Nephron progenitor cell (in vitro differentiated cells): ENCODE measurements around the gene COX6B2.

ENCODE experiments used
- DNase-seq: peaks from one replicate; pipeline ENCODE4 v3.0.0; 2021
- H3K27ac Mint-ChIP-seq: 2 replicates; pipeline ENCODE4 v1.8.0; 2021; ENCODE audit warnings: mild to moderate bottlenecking, moderate library complexity, mixed read lengths
- H3K27me3 Mint-ChIP-seq: 2 replicates; pipeline ENCODE4 v1.8.0; 2021; ENCODE audit warnings: mild to moderate bottlenecking, low read depth, mixed read lengths; ENCODE audit not compliant: poor library complexity
- H3K36me3 Mint-ChIP-seq: 2 replicates; pipeline ENCODE4 v1.8.0; 2021; ENCODE audit warnings: low read depth, mixed read lengths
- H3K4me1 Mint-ChIP-seq: 2 replicates; pipeline ENCODE4 v1.8.0; 2021; ENCODE audit warnings: mixed read lengths
- H3K4me3 Mint-ChIP-seq: 2 replicates; pipeline ENCODE4 v1.8.0; 2021; ENCODE audit warnings: mild to moderate bottlenecking, moderate library complexity, mixed read lengths
- H3K9me3 Mint-ChIP-seq: 2 replicates; pipeline ENCODE4 v1.8.0; 2021; ENCODE audit warnings: mild to moderate bottlenecking, moderate library complexity, mixed read lengths
- TF ChIP-seq, protein P1 (sequence below): fragments of 200-600 bp; sonication (generic); IDR thresholded peaks from 2 replicates; pipeline ENCODE4 v1.5.0; 2021; ENCODE audit warnings: antibody characterized with exemption

Gene COX6B2

DNA sequence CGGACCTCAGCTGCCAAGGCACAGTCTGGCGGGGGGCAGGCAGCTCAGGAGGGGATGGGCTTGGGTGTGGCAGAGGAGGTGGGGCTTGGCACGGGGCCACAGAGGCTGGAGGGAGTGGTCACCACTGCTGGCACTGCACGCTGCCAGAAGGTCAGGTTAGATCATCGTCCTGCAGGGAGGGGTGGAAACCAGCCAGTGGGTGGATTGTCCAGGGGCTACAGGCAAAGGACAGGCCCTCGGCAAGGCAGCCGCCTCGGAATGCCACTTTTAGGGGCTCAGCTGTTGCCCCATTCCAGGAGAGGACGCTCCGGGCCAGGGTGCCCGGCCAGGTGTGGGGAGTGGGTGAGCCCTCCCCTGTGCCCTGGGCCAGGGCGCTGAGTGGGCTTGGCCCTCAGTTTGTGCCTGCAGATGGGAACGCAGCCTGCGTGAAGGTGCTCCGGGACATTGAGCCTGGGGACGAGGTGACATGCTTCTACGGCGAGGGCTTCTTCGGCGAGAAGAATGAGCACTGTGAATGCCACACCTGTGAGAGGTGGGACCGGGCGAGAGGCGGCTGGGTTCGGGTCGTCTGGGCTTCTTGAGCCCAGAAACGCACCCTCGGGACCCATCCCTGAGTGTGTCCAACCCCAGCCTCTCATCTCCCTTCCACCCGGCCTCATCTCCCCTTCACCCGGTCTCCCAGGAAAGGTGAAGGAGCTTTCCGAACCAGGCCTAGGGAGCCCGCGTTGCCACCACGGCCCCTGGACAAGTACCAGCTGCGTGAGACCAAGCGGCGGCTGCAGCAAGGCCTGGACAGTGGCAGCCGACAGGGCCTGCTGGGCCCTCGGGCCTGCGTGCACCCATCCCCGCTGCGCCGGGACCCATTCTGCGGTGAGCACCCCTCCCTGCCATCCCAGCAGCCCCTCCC lies 8.4 kb downstream of the COX6B2 start:
- Mint-ChIP-seq H3K27ac (no peak overlapping the region), H3K27me3 (peaks cover 6% of the 10 kb centered on the region), H3K9me3 (no peaks in the 10 kb centered on the region), H3K36me3 (peaks cover 29% of the 10 kb centered on the region), H3K4me1 (peaks cover 50% of the 10 kb centered on the region), H3K4me3 (no peak overlapping the region)
- TF ChIP-seq, protein P1, sequence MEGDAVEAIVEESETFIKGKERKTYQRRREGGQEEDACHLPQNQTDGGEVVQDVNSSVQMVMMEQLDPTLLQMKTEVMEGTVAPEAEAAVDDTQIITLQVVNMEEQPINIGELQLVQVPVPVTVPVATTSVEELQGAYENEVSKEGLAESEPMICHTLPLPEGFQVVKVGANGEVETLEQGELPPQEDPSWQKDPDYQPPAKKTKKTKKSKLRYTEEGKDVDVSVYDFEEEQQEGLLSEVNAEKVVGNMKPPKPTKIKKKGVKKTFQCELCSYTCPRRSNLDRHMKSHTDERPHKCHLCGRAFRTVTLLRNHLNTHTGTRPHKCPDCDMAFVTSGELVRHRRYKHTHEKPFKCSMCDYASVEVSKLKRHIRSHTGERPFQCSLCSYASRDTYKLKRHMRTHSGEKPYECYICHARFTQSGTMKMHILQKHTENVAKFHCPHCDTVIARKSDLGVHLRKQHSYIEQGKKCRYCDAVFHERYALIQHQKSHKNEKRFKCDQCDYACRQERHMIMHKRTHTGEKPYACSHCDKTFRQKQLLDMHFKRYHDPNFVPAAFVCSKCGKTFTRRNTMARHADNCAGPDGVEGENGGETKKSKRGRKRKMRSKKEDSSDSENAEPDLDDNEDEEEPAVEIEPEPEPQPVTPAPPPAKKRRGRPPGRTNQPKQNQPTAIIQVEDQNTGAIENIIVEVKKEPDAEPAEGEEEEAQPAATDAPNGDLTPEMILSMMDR = no peak
- DNase-seq = no peak

DNA sequence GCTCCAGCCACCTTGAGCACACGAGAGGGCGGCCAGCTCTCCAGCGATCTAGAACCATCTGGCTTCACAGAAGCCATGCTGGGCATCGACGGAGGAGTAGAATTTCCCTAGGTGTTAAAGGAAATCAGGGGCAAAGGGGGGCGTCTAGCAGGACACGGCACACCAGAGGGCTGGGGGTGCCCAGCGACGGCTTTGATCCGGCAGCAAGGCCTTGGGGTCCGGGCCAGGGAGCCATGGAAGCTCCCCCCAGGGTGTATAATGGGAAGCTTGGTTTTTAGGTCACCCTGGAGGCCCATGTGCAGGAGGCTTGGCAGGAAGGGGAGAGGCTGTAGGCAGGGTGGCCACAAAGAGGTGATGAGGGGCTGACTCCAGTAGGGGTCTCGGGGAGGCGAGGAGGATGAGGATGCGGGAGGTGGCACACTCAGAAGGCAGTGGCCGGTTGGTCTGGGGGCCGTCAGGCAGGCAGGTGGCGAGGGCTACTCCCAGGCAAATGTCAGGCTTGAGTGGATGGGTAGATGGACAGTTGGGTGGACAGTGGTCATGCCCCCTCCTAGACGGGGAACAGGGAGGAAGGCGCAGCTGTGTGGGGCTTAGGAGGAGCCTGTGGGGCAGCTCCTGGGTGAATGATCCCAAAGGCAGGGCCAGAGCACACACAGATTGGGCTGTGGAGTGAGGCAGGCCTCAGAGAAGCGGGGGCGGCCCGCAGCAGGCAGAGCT lies 9.3 kb downstream of the COX6B2 start:
- DNase-seq = no peak
- H3K27me3 Mint-ChIP-seq = no peaks in the 10 kb centered on the region
- peaks cover 46% of the 10 kb centered on the region for H3K4me1 Mint-ChIP-seq
- TF ChIP-seq, protein P1 = no peak
- H3K9me3 Mint-ChIP-seq = no peaks in the 10 kb centered on the region
- H3K36me3 Mint-ChIP-seq = peaks cover 29% of the 10 kb centered on the region
- H3K4me3 Mint-ChIP-seq = no peak overlapping the region
- peak overlapping the region; percentile 34 for H3K27ac Mint-ChIP-seq

DNA sequence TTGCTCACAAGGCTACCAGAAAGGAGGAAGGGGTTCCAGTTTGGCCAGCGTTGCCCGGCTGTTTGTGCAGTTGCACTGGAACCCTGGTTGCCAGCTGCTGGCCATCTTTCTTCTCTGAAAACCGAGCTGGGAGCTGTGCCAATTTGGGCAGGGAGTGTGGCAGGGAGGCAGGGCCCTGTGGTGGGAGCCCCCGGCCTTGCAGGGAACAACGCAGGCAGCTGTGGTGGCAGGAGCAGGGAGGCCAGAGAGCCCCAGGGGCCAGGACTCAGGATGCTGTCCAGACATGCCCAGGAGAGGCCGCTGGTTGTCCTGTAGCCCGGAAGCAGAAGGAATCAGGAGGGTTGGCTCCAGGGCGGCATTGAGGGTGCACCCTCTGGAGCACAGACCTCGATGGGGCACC lies 10.1 kb downstream of the COX6B2 start:
- TF ChIP-seq, protein P1 = no peak

DNA sequence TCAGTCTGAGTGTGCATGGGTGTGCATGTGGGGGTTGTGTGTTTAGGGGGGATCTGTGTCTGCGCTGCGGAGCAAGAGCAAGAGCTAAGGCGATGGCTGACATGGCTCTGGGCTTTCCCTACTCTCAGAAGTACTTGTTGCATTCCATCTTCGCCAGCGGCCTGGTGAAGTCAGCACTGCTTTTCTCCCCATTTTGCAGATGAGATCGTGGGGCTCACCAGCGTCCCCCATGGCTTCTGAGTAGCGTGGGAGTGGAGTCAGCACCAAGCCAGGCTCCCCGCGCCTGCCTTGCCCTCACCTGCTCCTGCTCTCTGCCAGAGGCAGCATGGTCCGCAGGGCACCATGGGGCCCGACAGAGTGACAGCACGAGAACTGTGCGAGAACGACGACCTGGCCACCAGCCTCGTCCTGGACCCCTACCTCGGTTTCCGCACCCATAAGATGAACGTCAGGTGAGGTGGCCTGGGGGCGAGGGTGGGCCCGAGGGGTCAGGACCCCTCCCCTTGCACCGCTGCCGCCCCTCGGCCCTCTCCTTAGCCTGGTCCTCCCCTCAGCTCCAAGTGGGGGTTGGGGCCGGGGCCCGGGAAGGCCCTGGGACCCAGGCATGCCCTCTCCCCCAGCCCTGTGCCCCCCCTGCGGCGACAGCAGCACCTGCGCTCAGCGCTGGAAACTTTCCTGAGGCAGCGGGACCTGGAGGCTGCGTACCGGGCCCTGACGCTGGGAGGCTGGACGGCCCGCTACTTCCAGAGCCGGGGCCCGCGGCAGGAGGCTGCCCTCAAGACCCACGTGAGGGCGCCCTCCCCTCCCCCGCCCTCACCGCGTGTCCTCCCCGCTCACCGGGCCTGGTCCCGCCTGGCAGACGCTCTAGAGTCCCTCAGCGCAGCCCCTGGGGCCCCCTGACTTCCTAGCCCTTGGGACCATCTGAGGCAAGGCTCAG lies 12.7 kb downstream of the COX6B2 start:
- H3K4me3 Mint-ChIP-seq = peak overlapping the region; percentile 96
- no peak overlapping the region for H3K27ac Mint-ChIP-seq
- TF ChIP-seq, protein P1 = no peak
- no peaks in the 10 kb centered on the region for H3K9me3 Mint-ChIP-seq
- H3K36me3 Mint-ChIP-seq = peaks cover 29% of the 10 kb centered on the region
- no peak for DNase-seq
- peaks cover 34% of the 10 kb centered on the region for H3K4me1 Mint-ChIP-seq
- peaks cover 8% of the 10 kb centered on the region for H3K27me3 Mint-ChIP-seq

More for the DNA sequence above, 10.1 kb downstream of the COX6B2 start:
- no peaks in the 10 kb centered on the region for H3K9me3 Mint-ChIP-seq
- no peak for DNase-seq
- no peak overlapping the region for H3K4me3 Mint-ChIP-seq
- peaks cover 44% of the 10 kb centered on the region for H3K4me1 Mint-ChIP-seq
- H3K36me3 Mint-ChIP-seq = peaks cover 29% of the 10 kb centered on the region
- H3K27me3 Mint-ChIP-seq = no peaks in the 10 kb centered on the region
- no peak overlapping the region for H3K27ac Mint-ChIP-seq

DNA sequence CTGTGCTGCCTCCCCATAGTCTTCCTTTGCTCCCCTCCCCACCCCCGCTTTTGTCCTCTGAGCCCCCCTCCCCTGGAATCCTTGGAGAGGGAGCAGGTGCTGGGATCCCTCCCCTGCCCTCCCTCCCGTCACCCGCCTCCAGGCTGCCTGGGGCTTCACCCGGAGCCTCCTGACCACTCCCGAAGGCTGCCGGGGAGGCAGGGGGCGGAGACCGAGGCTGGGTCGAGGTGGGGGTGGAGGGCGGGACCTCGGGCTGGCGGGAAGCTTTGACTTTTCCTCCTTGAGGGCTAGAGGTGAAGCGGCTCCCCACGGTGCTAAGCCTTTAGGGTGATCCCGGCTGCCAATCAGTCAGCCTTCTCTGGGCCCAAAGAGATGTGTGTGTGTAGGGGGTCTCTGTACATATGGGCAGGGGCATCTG lies 13.3 kb downstream of the COX6B2 start:
- no peak overlapping the region for H3K27ac Mint-ChIP-seq
- peak; percentile 83 for DNase-seq
- peaks cover 29% of the 10 kb centered on the region for H3K36me3 Mint-ChIP-seq
- peak overlapping the region; percentile 96 for H3K4me3 Mint-ChIP-seq
- TF ChIP-seq, protein P1 = no peak
- H3K9me3 Mint-ChIP-seq = no peaks in the 10 kb centered on the region
- peaks cover 34% of the 10 kb centered on the region for H3K4me1 Mint-ChIP-seq
- H3K27me3 Mint-ChIP-seq = peaks cover 8% of the 10 kb centered on the region
